ENCODE data around the gene ZC3H4. TPM values are rescaled to one million over a fixed set of nuclear protein-coding genes. Genes with fewer than 3 reads are reported as not detected.
A peak's percentile ranks its signal among the peaks of the same experiment; 100 is the strongest.
"Not testable (repeated sequence)": the region's sequence is repeated elsewhere in the genome, so short reads cannot be mapped to it uniquely, and the experiment has no call there.

The ZC3H4 gene
- polyA plus RNA-seq, 1 donor from 2014 or later = 3.5 TPM

DNA sequence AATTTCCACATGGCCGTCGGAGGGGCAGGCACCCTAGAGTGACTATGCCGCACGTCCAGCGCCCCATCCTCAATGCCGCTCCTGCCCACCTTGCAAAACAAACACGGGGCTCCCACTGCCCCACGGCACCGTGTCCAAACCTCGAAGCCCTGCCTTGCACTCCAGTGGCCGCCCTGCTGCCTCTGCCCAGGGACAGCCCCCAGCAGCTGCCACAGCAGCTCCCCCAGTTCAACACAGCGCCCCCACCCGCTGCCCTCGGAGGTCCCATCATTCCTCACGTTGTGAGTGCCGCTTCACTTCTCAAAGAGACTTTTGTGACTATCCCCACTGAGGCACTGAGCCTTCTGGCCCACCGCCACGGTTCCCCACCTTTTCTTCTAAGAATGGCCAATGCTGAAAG lies 42.8 kb downstream of the ZC3H4 start:
- H3K36me3 Mint-ChIP-seq = no peaks in the 10 kb centered on the region
- H3K27ac Mint-ChIP-seq = no peak overlapping the region
- H3K9me3 Mint-ChIP-seq = no peaks in the 10 kb centered on the region
- H3K4me3 Mint-ChIP-seq = no peak overlapping the region
- no peaks in the 10 kb centered on the region for H3K27me3 Mint-ChIP-seq
- peaks cover 0 to 4% (median 0%) of the 10 kb centered on the region in 3 donors for H3K4me1 Mint-ChIP-seq

DNA sequence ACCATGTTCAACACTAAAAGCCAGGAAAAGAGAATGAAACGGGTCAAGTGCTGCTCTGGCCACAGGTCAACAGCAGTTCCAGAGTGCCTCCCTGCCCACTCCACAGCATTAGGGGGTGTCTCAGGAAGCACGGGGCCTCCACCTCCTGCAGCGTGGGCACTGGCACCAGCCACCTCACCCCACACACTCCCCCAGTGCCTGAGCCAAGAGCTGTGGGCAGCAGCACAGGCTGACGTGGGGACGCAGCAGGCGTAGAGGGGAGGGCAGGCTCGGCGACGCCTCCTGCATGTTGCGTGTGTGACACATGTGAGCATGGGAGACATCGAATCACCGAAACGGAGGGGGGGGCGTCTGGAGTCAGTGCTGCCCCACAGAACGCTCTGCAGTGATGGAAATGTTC lies 43.8 kb downstream of the ZC3H4 start:
- Mint-ChIP-seq H3K9me3 (no peaks in the 10 kb centered on the region), H3K36me3 (no peaks in the 10 kb centered on the region), H3K4me3 (no peak overlapping the region), H3K27ac (no peak overlapping the region), H3K27me3 (no peaks in the 10 kb centered on the region), H3K4me1 (no peaks in the 10 kb centered on the region)

DNA sequence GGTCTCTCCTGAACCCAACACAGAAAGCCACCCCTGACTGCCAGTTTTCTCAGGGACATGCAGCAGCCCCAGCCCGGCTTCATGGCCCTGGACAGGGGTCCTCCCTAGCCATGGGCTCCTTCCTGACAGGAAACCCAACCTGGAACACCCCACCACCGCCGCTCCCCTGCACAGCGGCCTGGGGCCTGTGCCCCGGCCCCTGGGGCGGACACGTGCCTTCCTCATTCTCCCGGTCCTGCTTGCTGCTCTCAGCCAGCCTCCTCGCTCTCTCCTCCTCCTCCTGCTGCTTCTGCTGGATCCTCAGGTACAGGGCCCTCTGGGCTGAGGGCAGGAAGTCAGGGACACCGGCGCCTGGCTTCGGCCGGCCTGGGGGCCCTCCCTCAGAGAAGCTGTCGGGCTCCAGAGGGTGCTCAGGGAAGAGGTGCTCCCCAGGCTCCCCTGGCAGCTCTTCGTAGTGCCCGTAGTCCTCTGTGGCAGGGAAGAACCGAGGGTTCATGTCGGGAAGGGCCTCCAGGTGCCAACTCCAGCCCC lies 44.6 kb downstream of the ZC3H4 start:
- Mint-ChIP-seq H3K4me3 (no peak overlapping the region), H3K27ac (no peak overlapping the region), H3K4me1 (no peaks in the 10 kb centered on the region), H3K9me3 (no peaks in the 10 kb centered on the region), H3K36me3 (no peaks in the 10 kb centered on the region), H3K27me3 (no peaks in the 10 kb centered on the region)

DNA sequence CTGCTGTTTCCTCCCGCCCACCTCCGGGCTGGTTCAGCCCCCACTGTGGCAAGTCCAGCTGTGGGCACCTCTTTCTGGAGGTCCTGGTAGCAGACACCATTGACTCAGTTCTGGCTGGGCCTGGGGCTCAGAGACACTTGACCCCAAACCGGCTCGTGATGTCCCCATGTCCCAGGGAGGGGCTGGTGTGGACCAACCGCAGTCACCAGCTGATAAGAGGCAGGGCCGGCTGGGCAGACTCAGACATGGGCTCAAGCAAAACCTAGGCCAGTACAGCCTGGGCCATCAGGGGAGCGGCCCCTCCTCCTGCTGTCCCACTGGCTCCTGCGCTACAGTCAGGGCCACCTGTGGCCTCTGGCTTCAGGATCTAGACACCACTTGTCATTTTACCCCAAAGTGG lies 45.3 kb downstream of the ZC3H4 start:
- Mint-ChIP-seq H3K4me3 (no peak overlapping the region), H3K27ac (no peak overlapping the region), H3K9me3 (no peaks in the 10 kb centered on the region), H3K27me3 (no peaks in the 10 kb centered on the region), H3K36me3 (no peaks in the 10 kb centered on the region), H3K4me1 (no peaks in the 10 kb centered on the region)

DNA sequence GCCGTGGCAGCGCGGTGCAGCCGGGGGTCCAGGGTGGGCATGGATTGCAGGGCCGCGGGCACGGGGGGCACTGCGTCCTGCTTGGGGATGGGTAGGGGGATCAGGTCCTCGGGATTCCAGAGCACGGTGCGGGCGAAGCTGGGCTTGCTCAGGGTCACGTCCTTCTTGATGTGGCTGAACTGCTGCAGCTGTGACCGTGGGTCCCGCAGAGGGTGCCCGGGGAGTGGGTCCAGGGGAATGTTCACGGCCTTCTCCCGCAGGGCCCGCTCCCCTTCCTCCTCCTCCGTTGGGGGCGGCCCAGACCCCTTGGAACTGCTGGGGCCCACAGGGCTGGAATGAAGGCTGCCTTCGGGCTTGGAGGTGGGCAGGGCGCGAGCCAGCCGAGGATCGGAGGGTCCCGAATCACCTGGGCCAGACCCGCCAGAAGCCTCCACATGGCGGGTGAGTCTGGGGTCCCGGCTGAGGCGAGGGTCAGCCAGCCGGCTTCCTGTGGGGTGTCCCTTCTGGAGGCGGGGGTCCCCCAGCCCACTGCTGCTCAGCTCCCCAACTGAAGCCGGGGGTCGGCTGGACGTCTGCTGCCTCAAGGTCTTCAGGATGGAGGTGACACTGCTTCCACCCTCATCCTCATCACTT lies 46.2 kb downstream of the ZC3H4 start:
- no peak overlapping the region for H3K4me3 Mint-ChIP-seq
- H3K27ac Mint-ChIP-seq = no peak overlapping the region
- no peaks in the 10 kb centered on the region for H3K4me1 Mint-ChIP-seq
- H3K36me3 Mint-ChIP-seq = no peaks in the 10 kb centered on the region
- H3K27me3 Mint-ChIP-seq = no peaks in the 10 kb centered on the region
- H3K9me3 Mint-ChIP-seq = no peaks in the 10 kb centered on the region

DNA sequence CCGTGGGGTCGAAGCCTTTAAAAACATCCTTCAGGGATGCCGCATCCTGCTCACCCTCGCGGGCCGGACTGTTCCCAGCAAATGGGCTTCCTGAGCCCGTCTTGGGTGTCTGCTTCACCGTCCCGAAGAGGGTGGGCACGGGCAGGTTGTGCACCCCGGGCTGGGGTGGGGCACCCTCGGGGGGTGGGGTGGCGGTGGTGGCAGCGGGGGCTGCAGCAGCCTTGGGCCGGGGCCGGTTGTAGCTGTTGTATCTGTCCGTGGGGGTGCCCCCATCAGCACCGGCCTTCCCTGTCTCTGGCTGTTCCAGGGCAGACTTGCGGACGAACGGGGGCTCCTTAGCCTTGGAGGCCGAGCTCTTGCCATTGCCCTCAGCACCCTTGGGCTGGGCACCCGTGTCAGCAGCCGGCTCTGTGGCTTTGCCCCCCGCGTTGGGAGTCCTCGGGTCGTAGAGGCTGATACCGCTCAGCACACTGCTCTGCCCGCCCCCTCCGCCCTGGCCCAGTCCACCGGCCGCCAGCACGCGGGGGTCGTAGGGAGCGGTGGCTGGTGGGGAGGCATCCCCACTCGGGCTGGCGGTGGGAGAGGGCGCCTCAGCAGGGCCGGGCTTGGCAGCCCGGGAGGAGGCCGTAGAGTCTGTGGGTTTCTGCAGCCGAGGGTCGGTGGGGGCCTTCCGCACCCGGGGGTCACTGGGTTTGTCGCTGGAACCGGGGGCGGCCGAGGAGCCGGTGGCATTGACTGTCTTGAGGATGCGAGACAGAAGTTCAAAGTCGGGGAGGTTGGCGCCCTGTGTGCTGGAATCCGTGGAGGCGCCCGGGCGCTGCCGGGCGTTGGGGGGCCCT lies 47.0 kb downstream of the ZC3H4 start:
- no peak overlapping the region for H3K4me3 Mint-ChIP-seq
- no peak overlapping the region for H3K27ac Mint-ChIP-seq
- no peaks in the 10 kb centered on the region for H3K4me1 Mint-ChIP-seq
- no peaks in the 10 kb centered on the region for H3K9me3 Mint-ChIP-seq
- no peaks in the 10 kb centered on the region for H3K36me3 Mint-ChIP-seq
- H3K27me3 Mint-ChIP-seq = no peaks in the 10 kb centered on the region

DNA sequence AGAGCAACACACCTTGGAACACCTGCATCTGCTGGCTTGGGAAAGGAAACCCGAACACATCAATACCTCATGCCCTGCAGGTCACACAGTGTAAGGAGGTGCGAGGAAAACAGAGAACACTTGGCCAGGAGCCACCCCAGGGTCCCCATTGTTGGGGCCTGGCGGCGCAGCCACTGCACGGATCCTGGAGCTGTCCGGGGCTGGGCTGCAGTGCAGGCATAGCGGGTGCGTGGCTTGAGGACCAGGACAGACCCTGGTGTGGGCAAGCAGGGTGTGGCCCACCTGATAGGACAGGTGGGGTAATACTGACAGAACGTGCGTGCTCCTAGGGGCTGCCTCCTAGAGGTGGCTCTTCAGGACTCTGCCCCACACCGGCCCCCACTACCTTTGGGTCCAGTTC lies 48.3 kb downstream of the ZC3H4 start:
- H3K4me3 Mint-ChIP-seq = no peak overlapping the region
- no peaks in the 10 kb centered on the region for H3K4me1 Mint-ChIP-seq
- no peaks in the 10 kb centered on the region for H3K27me3 Mint-ChIP-seq
- H3K36me3 Mint-ChIP-seq = no peaks in the 10 kb centered on the region
- H3K27ac Mint-ChIP-seq = no peak overlapping the region
- no peaks in the 10 kb centered on the region for H3K9me3 Mint-ChIP-seq

DNA sequence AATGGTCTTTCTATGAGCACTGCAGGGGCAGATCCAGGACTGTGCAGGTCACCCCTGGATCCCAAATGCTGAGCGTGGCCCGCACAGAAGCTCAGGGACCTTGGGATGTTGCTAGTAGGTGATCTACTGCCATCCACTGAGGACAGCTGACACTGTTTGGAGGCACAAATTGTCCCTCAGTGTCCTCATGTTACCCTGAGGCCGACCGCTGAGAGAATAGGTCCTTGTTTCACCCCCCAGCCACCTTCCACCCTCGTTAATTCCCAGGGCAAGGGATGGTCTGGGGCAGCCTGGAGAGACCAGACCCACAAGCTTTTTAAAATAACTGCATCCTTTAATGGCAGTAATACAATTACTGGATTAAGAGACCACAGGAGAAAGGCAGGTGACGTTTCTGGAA lies 49.7 kb downstream of the ZC3H4 start:
- Mint-ChIP-seq H3K4me3 (no peak overlapping the region), H3K27ac (peak overlapping the region in 1 of 3 donors; percentile 75), H3K27me3 (no peaks in the 10 kb centered on the region)

DNA sequence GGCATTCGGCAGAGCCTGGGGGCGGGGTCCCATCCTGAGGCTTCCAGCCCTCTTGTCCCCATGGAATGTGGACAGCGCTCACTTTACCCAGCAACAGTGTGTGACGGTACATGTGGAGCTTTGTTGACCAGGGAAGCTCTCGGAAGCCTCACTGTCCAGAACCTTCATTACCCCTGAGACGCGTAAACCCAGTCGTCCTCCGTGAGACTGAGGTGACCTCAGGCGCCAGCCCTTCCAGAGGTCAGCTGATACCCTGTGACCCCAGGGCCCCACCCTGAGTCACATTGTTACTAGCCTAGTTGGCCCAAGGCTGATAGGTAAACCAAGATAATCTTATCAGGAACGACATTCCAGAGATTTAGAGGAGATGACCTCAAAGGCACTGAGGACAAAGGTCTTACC lies 55.0 kb downstream of the ZC3H4 start:
- Mint-ChIP-seq H3K4me1 (peaks cover 0 to 3% (median 0%) of the 10 kb centered on the region in 3 donors), H3K9me3 (no peaks in the 10 kb centered on the region), H3K27ac (no peak overlapping the region), H3K36me3 (no peaks in the 10 kb centered on the region), H3K27me3 (no peaks in the 10 kb centered on the region), H3K4me3 (no peak overlapping the region)

More for the DNA sequence above, 49.7 kb downstream of the ZC3H4 start:
- Mint-ChIP-seq H3K4me1 (no peaks in the 10 kb centered on the region), H3K9me3 (no peaks in the 10 kb centered on the region), H3K36me3 (no peaks in the 10 kb centered on the region)

DNA sequence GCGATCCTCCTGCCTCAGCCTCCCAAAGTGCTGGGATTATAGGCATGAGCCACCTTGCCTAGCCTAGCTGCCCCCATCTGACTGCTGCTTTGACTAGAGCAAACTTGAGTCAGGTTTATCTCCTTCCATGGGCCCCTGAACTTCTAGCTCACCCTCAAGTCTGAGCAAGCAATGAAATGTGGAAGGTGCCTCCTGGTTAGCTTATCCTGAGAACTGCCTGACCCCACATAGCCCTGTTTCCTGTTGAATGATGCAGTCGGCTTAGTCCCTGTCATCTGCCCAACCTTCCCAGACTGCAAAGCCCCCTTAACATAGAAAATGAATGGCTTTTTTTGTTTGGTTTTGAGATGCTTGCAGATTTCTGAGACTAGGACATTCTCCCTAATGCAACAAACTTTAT lies 56.2 kb downstream of the ZC3H4 start:
- Mint-ChIP-seq H3K27ac (no peak overlapping the region), H3K9me3 (no peaks in the 10 kb centered on the region), H3K36me3 (no peaks in the 10 kb centered on the region), H3K4me1 (peaks cover 0 to 3% (median 0%) of the 10 kb centered on the region in 3 donors), H3K4me3 (no peak overlapping the region), H3K27me3 (no peaks in the 10 kb centered on the region)

DNA sequence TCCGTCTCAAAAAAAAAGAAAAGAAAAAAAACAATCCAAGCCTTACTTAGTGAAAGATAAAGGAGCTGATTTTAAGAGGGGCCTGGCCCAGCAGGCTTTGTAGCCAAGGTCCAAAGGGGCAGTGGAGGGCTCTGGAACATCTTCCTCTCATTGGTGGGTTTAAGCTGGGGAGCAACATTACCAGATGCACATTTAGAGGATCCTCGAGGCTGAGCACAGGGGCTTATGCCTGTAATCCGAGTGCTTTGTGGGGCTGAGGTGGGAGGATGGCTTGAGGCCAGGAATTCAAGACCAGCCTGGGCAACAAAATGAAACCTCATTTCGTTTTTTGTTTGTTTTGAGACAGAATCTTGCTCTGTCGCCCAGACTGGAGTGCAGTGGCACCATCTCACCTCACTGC lies 57.2 kb downstream of the ZC3H4 start:
- H3K27me3 Mint-ChIP-seq = no peaks in the 10 kb centered on the region
- H3K4me1 Mint-ChIP-seq = peaks cover 0 to 3% (median 0%) of the 10 kb centered on the region in 3 donors
- H3K27ac Mint-ChIP-seq = no peak overlapping the region
- no peaks in the 10 kb centered on the region for H3K9me3 Mint-ChIP-seq
- H3K4me3 Mint-ChIP-seq = no peak overlapping the region
- H3K36me3 Mint-ChIP-seq = no peaks in the 10 kb centered on the region

DNA sequence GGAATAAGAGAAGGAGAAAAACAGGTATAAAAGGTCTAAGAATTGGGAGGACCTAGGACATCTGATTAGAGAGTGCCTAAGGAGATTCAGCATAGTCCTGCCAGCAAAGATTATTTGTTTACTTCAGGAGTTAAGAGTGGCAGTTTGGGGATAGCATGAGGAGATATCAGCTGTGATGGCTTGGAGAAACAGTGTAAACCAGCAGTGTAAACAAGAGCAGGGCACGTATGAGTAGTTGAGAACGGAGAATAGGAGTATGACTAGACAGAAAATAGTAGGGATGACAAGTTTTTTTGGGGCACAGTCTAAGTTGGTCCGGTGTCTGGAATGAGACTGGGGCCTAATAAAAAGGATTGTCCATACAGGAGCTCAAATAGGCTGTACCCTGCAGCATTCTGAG lies 63.0 kb downstream of the ZC3H4 start:
- H3K27ac Mint-ChIP-seq, H3K36me3 Mint-ChIP-seq, H3K9me3 Mint-ChIP-seq, H3K27me3 Mint-ChIP-seq: not testable (repeated sequence)
- H3K4me1 Mint-ChIP-seq = peaks cover 0 to 13% (median 6%) of the 10 kb centered on the region in 3 donors
- peak overlapping the region in 1 of 4 donors; percentile 27 for H3K4me3 Mint-ChIP-seq

DNA sequence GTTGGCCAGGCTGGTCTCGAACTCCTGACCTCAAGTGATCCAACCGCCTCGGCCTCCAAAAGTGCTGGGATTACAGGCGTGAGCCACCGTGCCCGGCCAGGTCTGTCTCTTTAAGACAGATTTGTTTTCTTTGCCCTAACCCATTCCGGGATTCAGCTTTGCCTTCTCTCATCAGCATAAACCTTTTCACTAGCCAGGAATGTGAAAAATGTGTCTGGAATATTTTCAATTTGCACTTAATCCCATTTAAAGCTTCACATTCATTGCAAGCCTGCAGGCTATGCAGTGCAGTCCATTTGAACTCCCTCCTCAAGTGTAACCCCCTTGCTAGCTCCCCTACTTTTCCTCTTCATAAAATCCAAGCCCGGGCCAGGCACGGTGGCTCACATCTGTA lies 64.3 kb downstream of the ZC3H4 start:
- peaks cover 0 to 10% (median 6%) of the 10 kb centered on the region in 3 donors for H3K4me1 Mint-ChIP-seq
- peaks cover 1% of the 10 kb centered on the region for H3K36me3 Mint-ChIP-seq
- H3K27me3 Mint-ChIP-seq = no peaks in the 10 kb centered on the region
- H3K27ac Mint-ChIP-seq = peak overlapping the region in 1 of 3 donors; percentile 55
- no peaks in the 10 kb centered on the region for H3K9me3 Mint-ChIP-seq
- peak overlapping the region; percentile 78 to 97 (median 93) for H3K4me3 Mint-ChIP-seq

DNA sequence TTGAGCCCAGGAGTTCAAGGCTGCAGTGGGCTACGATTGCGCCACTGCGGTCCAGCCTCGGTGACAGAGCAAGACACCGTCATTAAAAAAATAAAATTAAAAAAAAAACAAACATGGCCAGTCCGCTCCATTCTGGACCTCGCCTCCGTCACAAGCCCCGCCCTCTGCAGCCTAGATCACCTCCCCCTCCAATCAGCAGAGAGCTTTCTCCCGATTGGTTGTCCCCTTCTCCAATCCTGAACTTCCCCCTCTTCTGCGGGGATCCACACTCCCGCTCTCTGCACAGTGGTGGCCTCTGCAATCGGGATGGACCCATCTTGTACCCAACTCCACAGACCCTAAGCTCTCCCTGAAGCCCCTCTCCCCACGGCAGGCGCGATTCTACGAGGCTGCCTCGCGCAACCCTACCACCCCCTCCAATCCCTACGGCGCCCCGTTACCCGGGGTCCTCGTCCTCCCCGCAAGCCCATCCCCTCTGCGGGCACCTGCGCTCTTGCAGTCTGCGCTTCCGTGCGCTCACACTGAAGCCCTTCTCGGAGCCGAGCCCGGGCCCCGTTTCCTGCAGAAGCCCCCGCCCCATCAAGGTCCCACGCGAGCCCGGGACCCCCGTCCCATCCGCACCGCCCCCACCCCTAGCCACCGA lies 65.7 kb downstream of the ZC3H4 start:
- Mint-ChIP-seq H3K4me3 (peak overlapping the region; percentile 78 to 98 (median 93)), H3K4me1 (peaks cover 0 to 10% (median 6%) of the 10 kb centered on the region in 3 donors), H3K27ac (peak overlapping the region; percentile 37 to 88 (median 82)), H3K9me3 (no peaks in the 10 kb centered on the region), H3K27me3 (no peaks in the 10 kb centered on the region), H3K36me3 (peaks cover 1% of the 10 kb centered on the region)

DNA sequence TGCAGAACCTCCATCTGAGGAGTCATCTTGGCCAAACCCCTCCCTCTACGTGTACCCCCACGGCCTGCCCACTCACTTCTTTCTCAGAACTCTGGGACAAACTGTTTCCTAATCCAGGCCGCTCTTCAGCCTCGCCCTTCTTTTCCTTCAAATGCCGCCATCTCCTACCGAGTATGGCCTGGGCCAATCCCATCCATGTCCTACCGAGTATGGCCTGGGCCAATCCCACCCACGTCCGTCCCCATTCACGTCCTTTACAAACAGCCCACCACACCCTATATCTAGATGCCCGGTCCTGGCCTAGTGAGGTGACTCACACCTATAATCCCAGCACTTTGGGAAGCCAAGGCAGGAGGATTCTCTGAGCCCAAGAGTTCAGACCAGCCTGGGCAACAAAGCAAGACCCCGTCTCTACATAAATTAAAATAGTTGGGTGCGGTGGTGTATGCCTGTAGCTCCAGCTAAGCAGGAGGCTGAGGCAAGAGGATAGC lies 66.3 kb downstream of the ZC3H4 start:
- Mint-ChIP-seq H3K4me1 (peaks cover 0 to 10% (median 6%) of the 10 kb centered on the region in 3 donors), H3K27me3 (no peaks in the 10 kb centered on the region), H3K4me3 (peak overlapping the region; percentile 60 to 96 (median 84)), H3K9me3 (no peaks in the 10 kb centered on the region), H3K27ac (peak overlapping the region in 2 of 3 donors; percentile 37 to 82), H3K36me3 (peaks cover 1% of the 10 kb centered on the region)
